HCT116 (cell line): ENCODE measurements around the gene USH1C. TPM values are rescaled to one million over a fixed set of nuclear protein-coding genes. Genes with fewer than 3 reads are reported as not detected.

Experiments
- ATAC-seq: fragments of 200-7000 bp; cut with Tn5 transposase; 2 replicates; pipeline ENCODE4 v1.9.1; 2020; ENCODE audit warnings: mild to moderate bottlenecking, moderate library complexity
- BruUV-seq: library from RNA; stranded (reverse); fragments of 400-500 nt; replicated peaks from 2 replicates; lab custom pipeline; 2021; lab: Mats Ljungman, UMichigan
- CTCF ChIA-PET: fragments of 300-600 bp; sonication (Branson Sonifier 250); formaldehyde crosslinking; loops from one replicate; lab custom pipeline; 2021; ENCODE audit warnings: antibody characterized with exemption; lab: Charles Lee
- POLR2A ChIA-PET: fragments of 300-600, 350-600 bp; sonication (Branson Sonifier 250); formaldehyde crosslinking; loops from one replicate; lab custom pipeline; 2021; ENCODE audit warnings: antibody characterized with exemption; lab: Charles Lee
- RAD21 ChIA-PET, 2 experiments: fragments of 300-600 bp; sonication (Branson Sonifier 250); formaldehyde crosslinking; loops; one replicate each; lab custom pipeline; 2023; ENCODE audit warnings: low total read pairs in 2 of 2; ENCODE audit not compliant: uncharacterized antibody in 2 of 2, unreplicated experiment in 2 of 2, low non-redundant PET in 1 of 2; lab: Charles Lee
- DNase-seq: peaks from one replicate; pipeline ENCODE4 v3.0.0-alpha.2; 2010; ENCODE audit warnings: low read depth, low spot score
- H2AFZ ChIP-seq: fragments of 200-600 bp; shearing (Covaris generic), sonication (generic); 2 replicates; pipeline ENCODE4 v1.6.1; 2017; ENCODE audit warnings: low read depth, mixed run types, mixed read lengths, antibody characterized with exemption, low read length; ENCODE audit not compliant: poor library complexity, severe bottlenecking
- H3K27ac ChIP-seq: 2 replicates; pipeline ENCODE4 v1.5.1; 2012; ENCODE audit warnings: low read depth, low read length
- H3K27me3 ChIP-seq: fragments of 200-600 bp; sonication (generic); 2 replicates; pipeline ENCODE4 v1.6.1; 2016; ENCODE audit warnings: mixed run types, low read length, mixed read lengths; ENCODE audit not compliant: insufficient read depth
- H3K36me3 ChIP-seq, 2 experiments: fragments of 200-500 bp in 1 of 2; fragments of 200-600 bp in 1 of 2; sonication (Bioruptor generic) in 1 of 2; sonication (generic) in 1 of 2; 2 replicates each; pipeline versions ENCODE4 v1.5.1 to v1.6.1; 2014 to 2016; ENCODE audit warnings: low read length in 2 of 2, inconsistent platforms in 1 of 2, mixed read lengths in 1 of 2, mixed run types in 1 of 2; ENCODE audit not compliant: insufficient read depth in 2 of 2, control insufficient read depth in 1 of 2
- H3K4me1 ChIP-seq, 2 experiments: fragments of 200-600 bp in 1 of 2; sonication (generic) in 1 of 2; 2 replicates each; pipeline versions ENCODE4 v1.5.1 to v1.6.1; 2012 to 2017; ENCODE audit warnings: low read length in 2 of 2, inconsistent platforms in 1 of 2, mild to moderate bottlenecking in 1 of 2, mixed read lengths in 1 of 2, mixed run types in 1 of 2, moderate library complexity in 1 of 2; ENCODE audit not compliant: insufficient read depth in 2 of 2, control insufficient read depth in 1 of 2
- H3K4me2 ChIP-seq: fragments of 200-600 bp; sonication (generic); 2 replicates; pipeline ENCODE4 v1.6.1; 2017; ENCODE audit warnings: mixed run types, low read length, mixed read lengths
- H3K4me3 ChIP-seq, 2 experiments: fragments of 200-600 bp in 1 of 2; sonication (generic) in 1 of 2; replicated peaks in 1 of 2; 2 replicates each; pipeline ENCODE4 v1.5.1; 2011 to 2016; ENCODE audit warnings: low read length in 2 of 2, control low read depth in 1 of 2, low read depth in 1 of 2, mild to moderate bottlenecking in 1 of 2, mixed read lengths in 1 of 2, mixed run types in 1 of 2
- H3K79me2 ChIP-seq: fragments of 200-600 bp; sonication (generic); 2 replicates; pipeline ENCODE4 v1.6.1; 2017; ENCODE audit warnings: mild to moderate bottlenecking, mixed run types, low read length, moderate library complexity, mixed read lengths; ENCODE audit not compliant: insufficient read depth
- H3K9ac ChIP-seq: fragments of 200-600 bp; sonication (generic); 2 replicates; pipeline ENCODE4 v1.6.1; 2016; ENCODE audit warnings: low read length, mixed read lengths
- H3K9me2 ChIP-seq: fragments of 200-600 bp; sonication (generic), shearing (Covaris generic); 2 replicates; pipeline ENCODE4 v1.6.1; 2017; ENCODE audit warnings: mixed run types, mild to moderate bottlenecking, moderate library complexity; ENCODE audit not compliant: insufficient read depth
- H3K9me3 ChIP-seq, 2 experiments: fragments of 200-500 bp in 1 of 2; fragments of 200-600 bp in 1 of 2; sonication (Bioruptor generic) in 1 of 2; sonication (generic) in 1 of 2; 2 replicates each; pipeline ENCODE4 v1.6.1; 2014 to 2017; ENCODE audit warnings: low read length in 2 of 2, mixed read lengths in 2 of 2, inconsistent platforms in 1 of 2, low read depth in 1 of 2, mild to moderate bottlenecking in 1 of 2, mixed run types in 1 of 2, moderate library complexity in 1 of 2; ENCODE audit not compliant: control insufficient read depth in 1 of 2, insufficient read depth in 1 of 2
- H4K20me1 ChIP-seq: fragments of 200-600 bp; sonication (generic), shearing (Covaris generic); 2 replicates; pipeline ENCODE4 v1.6.1; 2017; ENCODE audit warnings: mixed run types, mild to moderate bottlenecking, moderate library complexity; ENCODE audit not compliant: insufficient read depth
- CBX3 ChIP-seq: IDR thresholded peaks from 2 replicates; pipeline ENCODE4 v1.6.1; 2012; ENCODE audit warnings: low read depth
- EGR1 ChIP-seq: IDR thresholded peaks from 2 replicates; pipeline ENCODE4 v1.6.1; 2012; ENCODE audit warnings: low read depth
- EZH2 ChIP-seq: fragments of 200-600 bp; sonication (generic); IDR thresholded peaks from 2 replicates; pipeline ENCODE4 v1.6.1; 2017; ENCODE audit warnings: antibody characterized with exemption, mixed run types
- POLR2A ChIP-seq: IDR thresholded peaks from 2 replicates; pipeline ENCODE4 v1.7.0; 2011; ENCODE audit warnings: borderline replicate concordance; ENCODE audit not compliant: insufficient read depth, insufficient read length; ENCODE audit errors: extremely low read depth
- SIN3A ChIP-seq: IDR thresholded peaks from 2 replicates; pipeline ENCODE4 v1.6.1; 2012; ENCODE audit warnings: low read depth
- SP1 ChIP-seq: IDR thresholded peaks from 2 replicates; pipeline ENCODE4 v1.6.1; 2012; ENCODE audit warnings: low read depth
- TCF7L2 ChIP-seq: IDR thresholded peaks from 2 replicates; pipeline ENCODE4 v1.7.0; 2011; ENCODE audit warnings: borderline replicate concordance, inconsistent platforms; ENCODE audit not compliant: insufficient read depth, insufficient read length; ENCODE audit errors: extremely low read depth
- ZBTB33 ChIP-seq: IDR thresholded peaks from 2 replicates; pipeline ENCODE4 v1.6.1; 2011; ENCODE audit warnings: mild to moderate bottlenecking, low read length, moderate library complexity; ENCODE audit not compliant: insufficient replicate concordance; ENCODE audit errors: extremely low read depth
- intact Hi-C: fragments of 100-400 bp; cut with micrococcal nuclease; formaldehyde crosslinking; loops from 2 replicates; pipeline ENCODE4 v1.10.0; 2022
- total RNA-seq: library from RNA; stranded (reverse); gene quantifications from one replicate; pipeline ENCODE4 v1.2.1, GENCODE V29; 2021; ENCODE audit not compliant: unreplicated experiment

Gene USH1C
- total RNA-seq, 1 experiment from 2014 or later, result 13.4 TPM

DNA sequence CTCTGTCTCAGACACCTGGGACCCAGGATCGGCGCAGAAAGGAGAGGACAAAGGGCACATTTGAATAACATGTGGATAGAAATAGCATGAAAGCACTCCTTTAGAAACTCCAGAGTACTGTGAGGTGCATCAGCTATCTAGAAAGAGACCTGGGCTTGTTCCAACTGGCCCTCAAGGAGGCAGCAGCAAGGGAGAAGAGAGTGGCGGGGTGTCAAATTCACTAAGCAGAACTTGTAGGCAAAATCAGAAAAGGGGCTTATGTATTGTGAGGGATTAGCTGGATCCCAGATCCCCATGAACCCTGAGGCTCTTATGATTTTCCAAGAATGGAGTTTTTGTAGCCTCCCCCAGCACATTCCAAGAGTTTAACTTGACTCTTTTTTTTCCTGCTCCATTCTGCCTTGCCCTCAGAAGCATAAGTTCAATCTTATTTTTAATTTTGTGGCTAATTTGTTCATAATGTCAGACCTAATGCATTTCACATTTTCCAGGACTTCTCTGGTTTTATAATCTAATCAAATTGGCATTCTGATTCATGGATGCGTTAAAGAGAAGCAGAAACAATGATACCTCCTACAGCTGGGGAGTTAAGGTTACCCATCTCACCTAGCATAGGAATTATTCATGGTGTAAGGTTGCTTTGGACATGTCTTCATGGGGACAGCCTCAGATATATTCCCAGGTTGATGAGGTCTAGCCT, 33.6 kb downstream of the USH1C start:
- ATAC-seq, result no peak
- no peaks in the 10 kb centered on the region for H4K20me1 ChIP-seq
- H3K79me2 ChIP-seq, result no peaks in the 10 kb centered on the region
- ChIA-PET RAD21 (no interaction called here), CTCF (interaction anchor here (0.8 kb wide), 1 partner anchor 18 kb away, joined by 3 read pairs; no protein-coding TSS in a partner anchor), POLR2A (no interaction called here)
- no peaks in the 10 kb centered on the region for H3K36me3 ChIP-seq
- H3K9me3 ChIP-seq, result no peaks in the 10 kb centered on the region
- H3K9ac ChIP-seq, result no peak overlapping the region
- intact Hi-C loops, result no loop called here
- TF ChIP-seq SP1 (no peak), TCF7L2 (no peak), EZH2 (no peak)
- peaks cover 5 to 12% of the 10 kb centered on the region in 2 experiments; a peak in 3 of 4 replicates for H3K4me1 ChIP-seq
- BruUV-seq, result no TSS peak
- H2AFZ ChIP-seq, result no peak overlapping the region
- H3K9me2 ChIP-seq, result no peaks in the 10 kb centered on the region
- H3K4me2 ChIP-seq, result no peak overlapping the region
- no peak overlapping the region for H3K27ac ChIP-seq
- no peak for DNase-seq
- no peaks in the 10 kb centered on the region for H3K27me3 ChIP-seq
- H3K4me3 ChIP-seq, result no peak overlapping the region

DNA sequence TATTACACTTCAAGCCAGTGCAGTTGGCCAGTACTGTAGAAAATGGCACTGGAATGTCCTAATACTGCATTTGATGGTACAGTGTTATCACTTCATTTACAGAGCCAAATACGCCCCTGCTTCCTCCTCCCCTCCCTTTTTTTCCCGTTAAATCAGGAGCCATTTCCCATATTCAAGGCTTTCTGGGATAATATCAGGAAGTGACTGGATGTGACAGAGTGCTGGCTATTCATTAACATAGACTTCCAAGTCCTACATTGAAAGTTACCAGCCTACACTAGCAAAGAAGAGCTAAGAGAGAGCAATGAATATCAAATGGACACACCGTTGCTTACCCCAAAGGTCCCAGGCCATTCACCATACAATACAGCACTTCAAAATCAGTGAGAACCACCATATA, 35.4 kb downstream of the USH1C start:
- RAD21 ChIA-PET, result no interaction called here
- peaks cover 5 to 12% of the 10 kb centered on the region in 2 experiments; a peak in 3 of 4 replicates for H3K4me1 ChIP-seq
- no peak overlapping the region for H3K4me2 ChIP-seq
- intact Hi-C loops, result loop anchor here (10.0 kb wide), 1 partner anchor 564 kb away; no protein-coding TSS in a partner anchor
- no peaks in the 10 kb centered on the region for H3K36me3 ChIP-seq
- H3K27ac ChIP-seq, result no peak overlapping the region
- no peak for ATAC-seq
- no peaks in the 10 kb centered on the region for H3K27me3 ChIP-seq
- no peaks in the 10 kb centered on the region for H4K20me1 ChIP-seq
- no peak for TF ChIP-seq CBX3
- TF ChIP-seq SIN3A, result no peak
- no peak for TF ChIP-seq ZBTB33
- TF ChIP-seq POLR2A, result no peak
- no peak for TF ChIP-seq EGR1
- BruUV-seq, result no TSS peak
- POLR2A ChIA-PET, result no interaction called here
- H3K79me2 ChIP-seq, result no peaks in the 10 kb centered on the region
- no peak overlapping the region for H3K4me3 ChIP-seq
- H3K9me2 ChIP-seq, result no peaks in the 10 kb centered on the region
- no peaks in the 10 kb centered on the region for H3K9me3 ChIP-seq
- no peak overlapping the region for H2AFZ ChIP-seq
- CTCF ChIA-PET, result interaction anchor here (1.1 to 1.7 kb wide), 4 partner anchors 19 to 222 kb away, joined by 4 to 8 read pairs (median 7); partner anchors contain the start of gene KCNJ11
- no peak overlapping the region for H3K9ac ChIP-seq
- no peak for DNase-seq
